Measurements from ENCODE around the gene SMYD1.

SMYD1 gene

DNA sequence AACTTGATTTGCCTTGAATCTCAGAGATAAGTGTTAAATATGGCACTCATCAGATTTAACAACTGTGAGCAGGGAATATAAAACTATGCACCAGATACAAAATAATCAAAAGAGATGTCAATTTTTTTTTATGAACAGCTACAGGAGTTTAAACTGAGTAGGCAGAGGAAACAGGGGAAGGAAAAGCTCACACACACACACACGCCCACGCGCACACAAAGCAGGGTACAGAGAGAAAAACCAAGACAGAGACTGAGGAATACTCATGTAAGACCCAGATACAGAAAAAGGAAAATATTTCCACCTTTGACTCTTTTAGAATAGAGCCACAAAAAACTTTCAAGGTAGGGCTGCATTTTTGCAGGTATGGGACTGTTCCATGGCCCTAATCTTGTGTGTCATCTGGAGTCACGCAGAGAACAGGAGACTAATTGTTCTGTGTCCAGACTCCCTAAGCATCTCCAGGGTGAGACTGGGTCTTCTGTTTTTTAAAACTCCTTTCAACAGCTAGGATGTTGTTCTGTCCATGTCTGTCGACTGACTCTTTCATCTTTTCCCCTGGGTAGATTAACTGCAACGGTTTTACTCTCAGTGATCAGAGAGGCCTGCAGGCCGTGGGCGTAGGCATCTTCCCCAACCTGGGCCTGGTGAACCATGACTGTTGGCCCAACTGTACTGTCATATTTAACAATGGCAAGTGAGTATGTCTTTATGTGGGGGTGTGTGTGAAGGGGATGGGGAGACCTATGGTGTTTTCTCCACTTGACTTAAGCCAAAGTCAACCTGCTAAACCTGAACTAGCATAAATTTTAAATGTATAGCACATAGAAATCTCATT is 23.0 kb downstream of the SMYD1 start:
- no peak for DNase-seq

GRCh38 chr2:88091943-88092342 is 24.3 kb downstream of the SMYD1 start:
- no peak for DNase-seq

DNA sequence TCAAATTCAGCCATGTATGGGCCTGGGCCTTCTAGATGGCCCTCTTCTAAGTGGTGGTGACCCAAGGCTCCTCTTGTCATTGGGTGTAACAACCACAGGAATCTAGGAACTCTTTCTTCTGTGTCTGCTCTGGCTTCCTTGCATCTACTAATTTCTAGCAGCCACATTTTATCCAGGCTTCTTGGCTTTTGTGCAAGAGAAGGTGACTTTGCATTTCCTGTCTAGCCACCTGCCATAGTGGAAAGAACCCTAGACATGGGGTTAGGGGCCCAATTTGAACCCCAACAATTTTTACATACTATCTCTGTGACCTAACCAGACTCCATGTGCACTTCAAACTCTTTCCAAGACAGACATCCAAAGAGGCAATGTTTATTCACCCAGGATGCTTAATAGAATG is 25.1 kb downstream of the SMYD1 start:
- DNase-seq, result no peak

- no peak for DNase-seq
These were observed 27.4 kb downstream of the SMYD1 start for GRCh38 chr2:88095022-88095421.

GRCh38 chr2:88096708-88097107 is 29.1 kb downstream of the SMYD1 start:
- DNase-seq, result no peak

- DNase-seq, result no peak
These were observed 29.6 kb downstream of the SMYD1 start for GRCh38 chr2:88097192-88097591.

DNA sequence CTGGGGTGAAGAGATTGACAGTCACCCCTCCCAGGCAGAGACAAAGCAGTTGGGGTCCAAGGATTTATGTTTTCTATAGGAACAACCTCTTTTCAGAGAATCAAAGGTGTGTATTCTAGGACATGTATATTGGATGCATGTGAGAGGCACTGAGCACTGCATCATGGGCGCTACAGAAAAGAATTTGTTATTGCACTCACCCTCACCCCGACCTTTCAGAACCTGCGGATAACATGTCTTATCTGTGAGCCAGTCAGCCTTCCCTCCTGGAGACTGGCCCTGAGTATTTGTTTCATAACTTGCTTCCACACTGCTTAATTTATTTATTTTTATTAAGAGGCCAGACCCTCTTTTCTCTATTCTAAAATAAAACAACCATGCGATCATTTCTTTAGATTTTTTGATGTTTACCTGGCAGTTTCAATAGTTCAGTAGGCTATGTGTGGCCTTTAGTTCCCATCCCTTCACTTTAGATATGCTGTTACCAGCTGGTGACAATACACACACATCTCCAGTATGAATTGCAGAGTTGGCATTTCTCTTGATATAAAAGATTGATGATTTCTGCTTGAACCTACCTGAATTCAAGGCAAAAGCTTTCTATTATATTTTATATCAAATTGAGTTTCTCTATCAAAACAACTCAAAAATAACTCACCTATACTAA is 30.4 kb downstream of the SMYD1 start:
- no peak for DNase-seq

- no peak for DNase-seq
These were observed 30.9 kb downstream of the SMYD1 start for GRCh38 chr2:88098558-88098900.

GRCh38 chr2:88099798-88100488 is 32.3 kb downstream of the SMYD1 start:
- no peak for DNase-seq

DNA sequence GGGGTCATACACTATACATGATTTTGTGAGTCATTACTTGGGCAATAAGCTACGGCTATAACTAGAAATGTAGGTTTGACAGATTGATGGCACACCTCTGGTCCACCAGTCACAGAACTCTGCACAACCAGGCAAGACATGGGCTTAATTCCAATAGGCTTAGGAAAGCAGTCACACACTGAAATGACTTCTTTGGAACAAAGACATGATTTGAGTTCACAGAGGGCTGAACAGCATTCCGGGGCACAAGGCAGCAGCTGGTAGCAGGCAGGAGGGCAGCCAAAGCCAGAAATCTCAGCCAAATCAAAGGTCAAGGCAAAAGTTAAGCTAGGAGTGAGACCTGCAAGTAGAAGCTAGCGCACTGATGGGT is 32.8 kb downstream of the SMYD1 start:
- no peak for DNase-seq

DNA sequence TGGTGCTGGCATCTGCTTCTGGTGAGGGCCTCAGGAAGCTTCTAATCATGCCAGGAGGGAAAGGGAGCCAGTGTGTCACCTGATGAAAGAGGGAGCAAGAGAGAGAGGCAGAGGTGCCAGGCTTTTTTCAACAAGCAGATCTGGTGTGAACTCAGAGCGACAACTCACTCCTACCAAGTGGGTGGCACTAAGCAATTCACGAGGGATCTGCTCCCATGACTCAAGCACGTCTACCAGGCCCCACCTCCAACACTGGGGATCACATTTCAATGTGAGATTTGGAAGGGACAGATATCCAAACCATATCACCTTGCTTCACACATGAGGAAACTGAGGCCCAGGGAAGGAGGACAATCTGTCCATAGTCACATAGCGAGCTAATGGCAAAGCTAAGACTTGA is 41.2 kb downstream of the SMYD1 start:
- DNase-seq, result no peak

DNA sequence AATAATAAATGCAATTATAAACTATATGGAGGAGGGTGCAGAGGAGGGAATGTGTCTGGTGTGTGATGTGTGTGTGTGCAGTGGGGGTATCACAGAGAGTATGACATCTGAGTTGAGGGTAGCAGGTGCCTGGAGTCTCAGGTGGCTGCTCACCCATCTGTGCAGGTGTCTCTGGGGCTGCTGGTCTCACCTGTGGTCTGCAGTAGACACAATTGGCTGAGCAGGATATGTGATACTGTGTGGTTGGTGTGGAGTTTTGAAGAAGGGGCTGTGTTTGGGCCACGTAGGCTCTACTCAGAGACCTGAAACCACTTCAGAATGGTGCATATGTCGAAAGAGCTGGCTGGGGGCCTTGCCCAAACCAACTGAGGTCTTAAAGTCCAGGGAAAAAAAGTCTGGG is 43.2 kb downstream of the SMYD1 start:
- DNase-seq, result no peak

DNA sequence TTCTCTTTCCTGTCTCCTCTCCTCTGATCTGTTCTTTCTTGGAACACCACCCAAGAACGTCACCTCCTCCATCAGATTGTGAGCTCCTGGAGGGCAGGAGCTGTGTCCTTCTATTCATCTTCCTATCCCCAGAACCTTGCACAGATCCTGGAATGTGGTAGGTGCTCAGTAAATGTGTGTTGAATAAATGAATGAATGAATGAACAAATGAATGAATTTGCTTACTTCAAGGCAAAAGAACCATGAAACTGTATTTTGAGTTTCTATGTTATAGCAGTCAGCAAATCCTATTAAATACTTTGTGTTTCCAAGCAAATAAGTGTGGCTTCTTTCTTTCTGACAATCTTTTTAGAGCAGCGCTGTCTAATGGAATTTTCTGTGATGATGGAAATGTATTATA is 45.4 kb downstream of the SMYD1 start:
- no peak for DNase-seq

DNA sequence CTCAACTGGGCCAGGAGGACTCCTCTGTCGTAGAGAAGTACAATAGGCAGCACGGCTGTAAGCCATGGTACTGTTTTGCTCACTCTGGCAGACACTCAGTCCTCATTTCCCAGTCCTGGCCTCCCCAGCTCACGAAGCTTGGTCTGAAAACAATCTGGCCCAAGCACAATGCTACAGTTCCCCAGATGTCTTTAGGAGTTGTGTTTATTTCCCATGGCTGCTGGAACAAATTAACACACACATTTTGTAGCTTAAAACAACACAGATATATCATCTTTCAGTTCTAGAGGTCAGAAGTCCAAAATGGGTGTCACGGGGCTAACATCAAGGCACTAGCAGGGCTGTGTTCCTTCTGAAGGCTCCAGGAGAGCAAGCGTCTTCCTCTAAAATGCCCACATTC is 47.3 kb downstream of the SMYD1 start:
- no peak for DNase-seq

DNA sequence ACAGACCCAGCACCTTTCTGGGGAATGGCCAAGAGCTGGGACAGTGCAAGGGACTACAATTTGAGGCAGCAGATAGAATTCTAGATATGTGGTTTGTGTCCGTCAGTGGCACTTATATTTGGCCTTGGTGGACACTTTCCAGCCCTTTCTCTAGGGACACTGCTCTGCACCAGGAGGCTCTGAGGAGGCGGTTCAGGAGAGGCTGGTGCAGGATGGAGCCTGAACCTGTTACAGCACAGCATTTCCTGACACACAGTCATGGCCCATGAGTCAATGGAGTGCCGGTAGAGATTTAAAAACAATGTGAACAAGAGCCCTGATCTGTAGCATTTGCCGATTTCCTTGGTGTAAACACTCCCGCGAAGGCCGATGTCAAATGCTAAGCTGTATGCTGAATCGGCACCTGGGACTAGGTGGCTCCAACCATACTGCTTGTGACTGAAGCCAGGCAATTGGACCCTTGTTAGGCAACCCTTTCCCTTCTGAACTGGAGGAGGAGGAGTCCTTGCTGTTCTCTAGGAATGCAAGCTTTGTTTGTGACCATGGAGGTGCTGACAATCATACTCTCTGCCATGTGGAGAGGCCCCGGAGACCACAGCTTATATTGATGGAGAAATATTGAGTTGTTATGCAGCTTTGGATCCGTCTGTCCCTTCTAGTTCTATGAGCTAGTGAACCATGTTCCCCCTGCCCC is 48.3 kb downstream of the SMYD1 start:
- DNase-seq, result no peak

DNA sequence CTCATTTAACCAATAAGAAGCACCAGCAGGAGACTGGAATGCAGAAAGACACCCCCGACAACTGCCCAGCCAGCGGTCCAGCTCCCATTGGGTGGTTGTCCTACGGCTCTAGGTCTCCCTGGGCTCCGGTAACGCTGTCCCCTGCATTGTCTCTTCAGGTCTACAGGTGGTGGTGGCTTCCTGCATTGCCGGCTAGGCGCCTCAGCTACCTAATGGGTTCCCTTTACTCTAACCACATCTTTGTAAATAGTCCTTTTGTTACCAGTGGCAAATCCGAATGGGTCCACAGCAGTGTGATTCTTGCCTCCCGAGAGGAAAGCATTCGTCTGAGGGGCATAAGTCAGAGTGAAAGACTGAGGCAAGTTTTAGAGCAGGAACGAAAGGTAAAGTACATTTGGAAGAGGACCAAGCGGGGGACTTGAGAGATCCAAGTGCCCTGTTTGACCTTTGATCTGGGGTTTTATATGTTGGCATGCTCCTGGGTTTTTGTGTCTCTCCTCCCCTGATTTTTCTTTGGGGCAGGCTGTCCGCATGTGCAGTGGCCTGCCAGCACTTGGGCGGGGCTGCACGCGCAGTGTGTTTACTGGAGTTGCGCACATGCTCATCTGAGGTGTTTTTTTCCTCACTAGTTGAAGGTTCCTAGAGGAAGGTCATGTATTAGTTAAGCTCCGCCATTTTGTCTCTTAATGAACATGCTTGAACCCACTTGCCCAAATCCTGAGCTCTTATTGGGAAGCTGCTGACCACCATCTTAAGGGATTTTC is 49.2 kb downstream of the SMYD1 start:
- DNase-seq, result no peak

- DNase-seq, result no peak
These were observed 50.3 kb downstream of the SMYD1 start for GRCh38 chr2:88117973-88118372.

GRCh38 chr2:88121678-88122077 is 54.1 kb downstream of the SMYD1 start:
- DNase-seq, result no peak

DNA sequence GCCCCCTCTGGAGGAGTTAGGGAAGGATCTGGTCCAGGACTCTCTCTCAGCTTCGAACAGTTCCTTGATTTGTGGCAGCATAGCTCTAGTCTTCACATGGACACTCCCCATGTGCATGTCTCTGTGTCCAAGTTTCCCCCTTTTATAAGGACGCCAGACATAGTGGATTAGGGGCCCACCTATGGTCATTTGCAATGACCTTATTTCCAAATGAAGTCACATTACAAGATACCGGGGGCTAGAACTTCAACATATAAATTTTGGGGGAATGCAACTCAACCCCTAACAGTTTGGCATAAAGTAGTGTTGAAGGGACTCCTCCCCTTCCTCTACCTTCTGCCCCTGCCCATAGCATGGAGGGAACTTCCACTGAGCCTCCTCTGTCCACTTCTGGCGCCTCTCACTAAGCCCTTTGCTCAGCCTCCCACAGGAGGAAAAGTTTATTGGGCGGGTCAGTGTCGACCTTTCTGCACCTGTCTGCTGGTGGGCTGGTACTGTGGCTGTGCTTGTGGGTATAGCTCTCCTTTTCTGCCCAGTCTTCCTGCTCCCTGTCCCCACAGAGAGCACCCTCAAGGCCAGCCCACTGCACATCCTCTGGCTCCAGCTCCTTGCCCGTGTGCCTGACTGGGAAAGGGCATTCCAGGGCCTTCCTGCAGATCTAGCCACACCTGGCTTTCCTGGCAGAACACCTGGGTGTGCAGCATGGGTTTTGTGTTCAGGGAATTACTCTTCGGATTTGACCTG is 54.7 kb downstream of the SMYD1 start:
- DNase-seq, result no peak

GRCh38 chr2:88123164-88123974 is 55.7 kb downstream of the SMYD1 start:
- DNase-seq, result no peak

Data from CD4-positive, alpha-beta T cell treated with Interleukin-1 beta for 1 hour (primary cell).